ENCODE measurements around the gene PPID.
"Not testable (repeated sequence)": the region's sequence is repeated elsewhere in the genome, so short reads cannot be mapped to it uniquely, and the experiment has no call there.

The PPID gene

DNA sequence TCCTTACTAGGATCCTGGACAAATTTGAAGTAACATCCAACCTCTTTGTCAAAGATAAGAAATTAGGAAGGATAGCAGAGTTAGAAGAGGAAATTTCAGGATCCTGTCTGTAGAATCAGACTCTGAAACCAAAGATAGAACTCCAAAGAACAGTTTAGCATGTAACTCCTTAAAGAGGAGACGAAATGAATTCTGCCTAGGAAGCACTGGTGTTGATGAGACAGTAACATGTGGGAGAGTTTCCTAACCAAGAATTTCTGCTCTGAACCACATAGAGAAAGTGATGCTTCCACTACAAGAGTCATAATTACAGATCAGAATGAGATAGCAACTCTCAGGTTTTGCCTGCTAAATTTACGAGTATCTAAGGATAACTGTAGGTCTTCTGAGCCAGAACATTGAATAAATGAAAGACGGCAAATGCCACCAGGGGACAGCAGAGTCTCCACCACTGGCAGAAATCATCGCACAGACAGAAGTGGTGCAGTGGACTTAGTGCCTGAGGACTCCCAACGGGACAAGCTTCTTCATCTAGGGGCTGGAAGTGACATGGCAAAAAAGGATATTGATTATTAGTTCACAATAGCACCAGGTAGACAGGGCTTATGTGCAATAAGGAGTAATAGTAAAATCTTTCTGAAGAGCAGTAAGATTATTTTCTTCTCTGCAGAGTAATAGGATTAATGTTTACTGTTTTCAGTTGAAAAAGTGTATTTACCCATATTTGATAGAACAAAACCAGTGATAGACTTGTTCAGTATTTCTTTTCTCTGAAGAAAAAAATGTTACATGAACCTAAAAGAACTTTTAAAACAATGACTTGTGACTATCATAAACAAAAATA lies 6.7 kb upstream of the PPID start:
- peak; percentile 61 for DNase-seq

- DNase-seq = no peak
These were observed 5.0 kb upstream of the PPID start for GRCh38 chr4:158728236-158728635.

DNA sequence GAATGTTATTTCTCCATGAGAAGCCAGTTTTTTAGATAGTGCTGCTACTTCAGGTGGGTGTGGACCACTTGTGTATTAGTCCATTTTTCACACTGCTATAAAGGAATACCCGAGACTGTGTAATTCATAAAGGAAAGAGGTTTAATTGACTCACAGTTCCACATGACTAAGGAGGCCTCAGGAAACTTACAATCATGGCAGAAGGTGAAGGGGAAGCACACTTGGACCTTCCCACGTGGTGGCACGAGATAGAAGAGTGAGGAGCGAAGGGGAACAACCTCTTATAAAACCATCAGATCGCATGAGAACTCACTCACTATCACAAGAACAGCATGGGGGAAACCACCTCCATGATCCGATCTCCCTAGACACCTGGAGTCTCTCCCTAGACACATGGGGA lies 3.4 kb upstream of the PPID start:
- DNase-seq = no peak

GRCh38 chr4:158724637-158725036 lies 1.4 kb upstream of the PPID start:
- DNase-seq = no peak

GRCh38 chr4:158722291-158722916 lies 792 bp downstream of the PPID start:
- DNase-seq = peak; percentile 18

GRCh38 chr4:158721680-158722079 lies 1.5 kb downstream of the PPID start:
- DNase-seq = no peak

DNA sequence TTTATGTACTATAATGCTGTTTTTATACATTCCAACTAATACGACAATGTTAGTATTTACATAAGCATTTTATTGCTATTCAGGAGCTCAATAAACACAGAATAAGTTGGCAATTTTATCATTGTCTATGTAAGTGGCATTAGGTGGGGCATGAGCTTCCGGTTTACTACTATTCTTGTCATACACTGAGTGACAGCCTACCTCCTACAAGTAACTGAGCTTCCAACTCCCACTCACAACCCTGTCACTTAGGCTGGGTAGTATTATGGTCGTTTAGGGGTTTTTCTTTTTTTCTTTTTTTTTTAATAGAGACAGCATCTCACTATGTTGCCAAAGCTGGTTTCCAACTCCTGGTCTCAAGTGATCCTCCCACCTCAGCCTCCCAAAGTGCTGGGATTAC lies 7.4 kb downstream of the PPID start:
- no peak for DNase-seq

- DNase-seq = no peak
These were observed 8.3 kb downstream of the PPID start for GRCh38 chr4:158714937-158715336.

- DNase-seq = not testable (repeated sequence)
These were observed 10.6 kb downstream of the PPID start for GRCh38 chr4:158712622-158713021.

- DNase-seq = no peak
These were observed 12.4 kb downstream of the PPID start for GRCh38 chr4:158710814-158711213.

DNA sequence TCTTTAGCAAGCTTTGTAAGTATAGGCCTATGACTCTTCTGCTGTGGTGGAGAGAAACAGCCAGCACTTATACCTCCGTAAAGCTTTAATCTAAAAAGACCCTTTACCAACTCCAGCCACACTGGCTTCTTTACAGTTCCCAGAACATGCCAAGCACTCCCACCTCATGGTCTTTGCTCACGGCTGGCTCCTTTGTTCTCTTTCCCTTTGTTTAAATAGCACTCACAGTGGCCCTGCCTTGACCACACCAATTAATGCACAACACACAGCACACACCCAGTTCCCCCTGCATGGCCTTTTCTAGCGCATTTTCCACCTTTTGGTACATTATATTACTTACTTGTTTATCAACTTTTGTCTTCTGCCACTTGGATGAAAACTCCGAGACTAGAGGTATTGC lies 18.9 kb downstream of the PPID start:
- no peak for DNase-seq

DNA sequence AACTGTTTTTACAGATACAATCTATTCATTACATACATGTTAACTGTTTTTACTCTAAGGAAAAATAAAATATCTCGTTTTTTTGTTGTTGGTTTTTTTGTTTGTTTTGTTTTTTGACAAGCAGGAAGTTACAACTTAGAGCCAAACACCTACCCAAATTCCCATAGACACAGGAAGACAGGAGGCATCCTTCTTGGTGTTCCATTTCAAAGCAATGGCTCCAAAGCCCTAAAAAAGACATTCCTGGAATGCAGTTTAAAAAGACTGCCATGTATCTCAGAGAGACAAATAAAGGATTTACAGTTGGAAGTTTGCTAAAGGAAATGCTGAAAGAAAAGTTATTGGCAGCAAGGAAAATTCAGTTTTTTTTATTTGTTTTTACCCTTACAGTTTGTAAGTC lies 34.4 kb downstream of the PPID start:
- no peak for DNase-seq

DNA sequence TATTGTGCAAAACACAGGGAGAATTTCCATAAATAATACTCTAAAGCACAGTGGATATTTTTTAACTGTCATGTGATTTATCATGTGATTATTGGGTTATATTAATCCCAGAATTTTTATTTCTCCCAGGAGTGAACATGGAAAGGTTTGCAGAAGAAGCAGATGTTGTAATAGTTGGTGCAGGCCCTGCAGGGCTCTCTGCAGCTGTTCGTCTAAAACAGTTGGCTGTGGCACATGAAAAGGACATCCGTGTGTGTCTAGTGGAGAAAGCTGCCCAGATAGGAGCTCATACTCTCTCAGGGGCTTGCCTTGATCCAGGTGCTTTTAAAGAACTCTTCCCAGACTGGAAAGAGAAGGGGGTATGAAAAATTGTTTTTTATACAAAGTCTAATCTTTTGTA lies 41.1 kb downstream of the PPID start:
- DNase-seq = no peak

DNA sequence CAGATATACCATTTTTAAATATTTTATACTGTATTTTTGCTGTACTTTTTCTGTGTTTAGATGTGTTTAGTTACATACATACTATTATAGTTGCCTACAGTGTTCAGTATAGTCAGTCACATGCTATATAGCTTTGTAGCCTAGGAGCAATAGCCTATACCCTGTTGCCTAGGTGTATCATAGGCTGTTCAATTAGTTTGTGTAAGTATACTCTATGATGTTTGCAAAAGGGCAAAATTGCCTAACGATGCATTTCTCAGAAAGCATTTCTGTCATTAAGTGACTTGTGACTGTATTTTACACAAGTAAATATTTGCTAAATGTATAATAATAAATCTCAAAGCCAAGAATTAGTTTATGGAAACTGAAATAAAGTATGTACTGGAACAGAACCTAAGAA lies 41.6 kb downstream of the PPID start:
- no peak for DNase-seq

DNA sequence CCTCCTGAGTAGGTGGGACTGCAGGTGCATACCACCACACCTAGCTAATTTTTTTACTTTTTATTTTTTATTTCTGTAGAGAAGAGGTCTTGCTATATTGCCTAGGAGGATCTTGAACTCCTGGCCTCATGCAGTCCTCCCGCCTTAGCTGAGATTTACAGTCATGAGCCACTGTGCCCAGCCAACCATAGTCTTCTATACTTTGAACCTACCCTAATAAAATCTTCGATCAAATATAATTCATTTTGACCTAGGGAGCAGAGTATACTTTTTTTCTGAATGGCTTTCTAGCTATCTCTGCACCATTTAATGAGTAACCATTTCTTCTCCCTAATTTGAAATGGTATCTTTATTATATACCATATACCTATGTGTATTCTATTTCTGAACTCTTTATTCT lies 44.4 kb downstream of the PPID start:
- DNase-seq = no peak

DNA sequence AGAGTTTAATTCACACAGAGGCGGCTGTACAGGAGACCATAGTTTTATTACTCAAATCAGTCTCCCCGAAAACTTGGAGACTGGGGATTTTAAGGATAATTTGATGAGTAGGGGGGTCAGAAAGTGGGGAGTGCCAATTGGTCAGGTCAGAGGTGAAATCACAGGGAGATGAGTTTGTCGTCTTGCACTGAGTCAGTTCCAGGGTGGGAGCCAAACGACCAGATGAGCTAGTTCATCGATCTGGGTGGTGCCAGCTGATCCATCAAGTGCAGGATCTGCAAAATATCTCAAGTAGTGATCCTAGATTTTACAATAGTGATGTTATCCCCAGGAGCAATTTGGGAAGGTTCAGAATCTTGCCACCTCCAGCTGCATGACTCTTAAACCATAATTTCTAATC lies 47.1 kb downstream of the PPID start:
- no peak for DNase-seq

DNA sequence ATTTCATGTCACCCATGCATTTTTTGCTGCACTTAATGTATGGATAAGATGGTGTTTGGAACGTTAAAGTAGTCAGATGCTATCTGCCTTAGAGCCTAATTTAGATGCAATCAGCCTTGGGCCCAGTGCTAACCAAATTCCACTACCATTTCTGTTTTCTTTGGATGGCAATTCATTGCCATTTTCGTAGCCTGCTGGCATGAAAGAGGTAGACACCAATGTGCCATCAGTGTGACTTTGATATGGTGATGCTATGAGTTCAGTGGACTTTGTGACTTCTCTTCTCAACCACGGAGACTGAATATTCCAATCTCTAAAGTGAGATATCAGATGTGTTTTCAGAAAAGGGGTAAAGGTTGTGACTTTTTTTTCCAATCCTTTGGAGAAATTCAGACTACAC lies 49.6 kb downstream of the PPID start:
- no peak for DNase-seq

GRCh38 chr4:158671915-158672806 lies 51.0 kb downstream of the PPID start, which contains the start of gene ETFDH:
ETFDH (plus strand) TSS chr4:158672296; CDS start chr4:158672457, 161 bp downstream.
- peak; percentile 98 for DNase-seq

- DNase-seq = no peak
These were observed 51.6 kb downstream of the PPID start, which contains the start of gene C4orf46 for GRCh38 chr4:158671665-158671914. C4orf46 (minus strand) TSS chr4:158671887; CDS start chr4:158671801, 86 bp downstream.

GRCh38 chr4:158670975-158671664 lies 52.1 kb downstream of the PPID start:
- DNase-seq = peak; percentile 71

- no peak for DNase-seq
These were observed 53.9 kb downstream of the PPID start for GRCh38 chr4:158669310-158669709.

GRCh38 chr4:158667651-158668198 lies 55.5 kb downstream of the PPID start:
- DNase-seq = peak; percentile 56

DNA sequence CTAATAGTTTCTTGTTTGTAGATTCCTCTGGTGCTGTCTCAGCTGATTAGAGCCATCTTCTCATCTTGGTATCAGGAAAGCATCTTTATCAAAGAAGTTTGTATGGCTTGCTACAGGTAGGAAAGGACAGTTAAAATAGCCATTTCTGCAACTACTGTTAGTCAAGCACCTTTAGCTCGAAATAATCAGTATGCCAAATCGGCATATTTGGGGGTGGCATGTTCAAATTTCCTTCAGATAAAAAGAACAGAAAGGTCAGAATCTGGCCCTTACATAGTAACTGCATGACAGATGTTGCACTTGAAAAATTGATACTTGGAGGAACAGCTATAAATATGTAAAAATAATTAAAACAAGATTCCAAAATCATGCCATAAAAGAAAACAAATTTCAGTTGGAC lies 56.3 kb downstream of the PPID start:
- no peak for DNase-seq

Measured in activated CD4-positive, alpha-beta T cell treated with anti-CD3 and anti-CD28 coated beads for 48 hours (primary cell).